Activated CD4-positive, alpha-beta T cell treated with anti-CD3 and anti-CD28 coated beads, Interleukin-2, Interleukin-4, amounts not matched to agents 100 ng/mL and 50 ng/mL, durations not matched to agents 16 hours and 8 hours (primary cell): Measurements from ENCODE around the gene GPC5.
"Not testable (repeated sequence)": the region's sequence is repeated elsewhere in the genome, so short reads cannot be mapped to it uniquely, and the experiment has no call there.

Experiments
- DNase-seq: peaks from one replicate; pipeline ENCODE4 v3.0.0-alpha.2; 2020; ENCODE audit warnings: low spot score

GPC5 gene

GRCh38 chr13:91368676-91369440 lies 29.6 kb upstream of the GPC5 start:
- no peak for DNase-seq

GRCh38 chr13:91369441-91369831 lies 29.0 kb upstream of the GPC5 start:
- DNase-seq: no peak

GRCh38 chr13:91370501-91370900 lies 27.9 kb upstream of the GPC5 start:
- no peak for DNase-seq

GRCh38 chr13:91372911-91373310 lies 25.5 kb upstream of the GPC5 start:
- DNase-seq: no peak

- no peak for DNase-seq
These were observed 23.2 kb upstream of the GPC5 start for GRCh38 chr13:91375116-91375729.

- DNase-seq: no peak
These were observed 17.1 kb upstream of the GPC5 start for GRCh38 chr13:91381371-91381770.

- no peak for DNase-seq
These were observed 14.6 kb upstream of the GPC5 start for GRCh38 chr13:91383836-91384235.

GRCh38 chr13:91384896-91385295 lies 13.5 kb upstream of the GPC5 start:
- no peak for DNase-seq

- no peak for DNase-seq
These were observed 9.2 kb upstream of the GPC5 start for GRCh38 chr13:91389186-91389585.

GRCh38 chr13:91397595-91397994 lies 826 bp upstream of the GPC5 start:
- DNase-seq: no peak

- DNase-seq: no peak
These were observed 1.0 kb downstream of the GPC5 start for GRCh38 chr13:91399189-91400062.

- no peak for DNase-seq
These were observed 1.6 kb downstream of the GPC5 start for GRCh38 chr13:91400063-91400399.

GRCh38 chr13:91400671-91401070 lies 2.2 kb downstream of the GPC5 start:
- no peak for DNase-seq

GRCh38 chr13:91401920-91402319 lies 3.5 kb downstream of the GPC5 start:
- DNase-seq: no peak

- DNase-seq: no peak
These were observed 6.8 kb downstream of the GPC5 start for GRCh38 chr13:91405240-91405639.

GRCh38 chr13:91406619-91407018 lies 8.2 kb downstream of the GPC5 start:
- peak; percentile 56 for DNase-seq

GRCh38 chr13:91408971-91409370 lies 10.6 kb downstream of the GPC5 start:
- no peak for DNase-seq

GRCh38 chr13:91416579-91416978 lies 18.2 kb downstream of the GPC5 start:
- not testable (repeated sequence) for DNase-seq

- no peak for DNase-seq
These were observed 19.4 kb downstream of the GPC5 start for GRCh38 chr13:91417660-91418325.

- no peak for DNase-seq
These were observed 28.5 kb downstream of the GPC5 start for GRCh38 chr13:91426913-91427312.

GRCh38 chr13:91438674-91439073 lies 40.3 kb downstream of the GPC5 start:
- not testable (repeated sequence) for DNase-seq

- DNase-seq: no peak
These were observed 52.5 kb downstream of the GPC5 start for GRCh38 chr13:91450913-91451312.
